ENCODE data around the gene OGFOD3. TPM values are rescaled to one million over a fixed set of nuclear protein-coding genes. Genes with fewer than 3 reads are reported as not detected.

Gene OGFOD3
- polyA plus RNA-seq, 10 donors = 13.1 to 26.1 (median 19.0) TPM

DNA sequence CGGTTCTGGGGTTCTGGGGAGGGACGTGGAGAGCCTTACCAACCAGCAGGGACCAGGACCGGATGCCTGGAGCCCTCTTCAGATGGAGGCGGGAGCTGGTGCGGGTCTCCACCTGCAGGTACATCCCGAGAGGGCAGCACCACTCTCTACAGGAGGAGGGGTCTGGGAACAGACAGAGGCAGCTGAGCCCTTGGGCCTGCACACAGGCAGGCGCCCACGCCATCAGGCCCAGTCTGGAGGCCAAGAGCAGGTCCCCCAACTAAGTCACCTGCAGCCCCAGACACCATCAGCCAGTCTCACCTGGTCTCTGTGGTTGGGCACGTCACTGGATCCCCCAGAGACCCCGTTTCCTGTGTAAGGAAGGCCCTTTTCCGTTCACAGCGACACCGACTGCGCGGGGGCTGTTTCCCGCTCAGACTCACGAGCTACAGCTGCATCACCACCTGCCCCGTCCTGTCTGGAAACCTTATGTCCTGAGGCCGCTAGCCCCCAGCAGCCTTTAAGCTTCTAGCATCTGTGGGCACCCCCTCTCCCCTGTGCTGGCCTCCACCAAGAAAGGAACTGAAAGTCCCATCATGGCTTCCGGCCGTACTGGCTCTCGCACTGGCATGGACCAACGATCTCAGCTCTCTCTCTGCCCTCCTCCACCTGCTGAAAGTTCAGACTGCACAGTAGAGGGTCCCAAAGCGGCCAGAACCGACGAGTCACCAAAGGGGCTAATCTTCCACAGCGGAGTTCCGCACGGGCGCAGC lies 30.9 kb upstream of the OGFOD3 start:
- peak in 1 of 3 donors; percentile 59 for DNase-seq

- DNase-seq = no peak
Observed at GRCh38 chr17:82447876-82448275, 29.5 kb upstream of the OGFOD3 start.

- DNase-seq = no peak
Observed at GRCh38 chr17:82446649-82447048, 28.3 kb upstream of the OGFOD3 start.

DNA sequence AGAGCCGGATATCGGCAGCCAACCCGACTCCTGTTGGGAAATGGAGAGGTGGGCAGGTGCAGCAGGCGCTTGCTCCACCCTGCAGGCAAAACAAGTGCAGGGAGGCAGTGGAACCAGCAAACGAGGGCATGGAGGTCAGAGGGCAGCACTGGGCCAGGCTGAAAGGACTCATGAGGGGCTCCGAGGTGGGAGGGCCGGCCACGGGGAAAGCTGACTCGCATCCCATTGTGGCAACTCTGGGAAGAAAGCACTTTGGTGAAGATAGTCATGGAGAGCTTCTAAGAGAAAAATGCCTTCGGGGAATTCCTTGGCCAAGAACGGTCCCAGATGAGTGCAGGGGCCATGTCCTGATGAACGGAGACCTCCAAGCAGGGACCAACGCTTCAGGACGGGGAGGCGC lies 27.7 kb upstream of the OGFOD3 start:
- no peak for DNase-seq

DNA sequence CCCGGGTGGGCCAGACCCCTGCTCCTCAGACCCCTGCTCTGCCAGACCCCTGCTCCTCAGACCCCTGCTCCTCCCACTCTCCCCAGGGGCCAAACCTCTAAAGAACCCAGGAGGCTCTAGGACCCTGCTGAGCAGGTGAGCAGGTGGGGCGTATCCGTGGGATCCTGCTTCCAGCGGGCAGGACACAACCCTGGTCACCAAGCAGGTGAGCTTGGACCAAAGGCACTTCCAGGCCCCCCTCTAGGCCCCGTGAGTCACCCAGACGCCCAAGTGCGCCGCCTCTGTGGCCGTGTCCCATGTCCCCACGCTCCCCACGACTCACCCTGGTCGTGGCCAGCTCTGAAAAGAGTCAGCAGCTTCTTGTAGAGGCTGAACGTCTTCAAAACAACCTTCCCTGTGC lies 27.2 kb upstream of the OGFOD3 start:
- DNase-seq = no peak

- no peak for DNase-seq
Observed at GRCh38 chr17:82444941-82445521, 26.6 kb upstream of the OGFOD3 start.

- DNase-seq = no peak
Observed at GRCh38 chr17:82444284-82444893, 26.0 kb upstream of the OGFOD3 start.

DNA sequence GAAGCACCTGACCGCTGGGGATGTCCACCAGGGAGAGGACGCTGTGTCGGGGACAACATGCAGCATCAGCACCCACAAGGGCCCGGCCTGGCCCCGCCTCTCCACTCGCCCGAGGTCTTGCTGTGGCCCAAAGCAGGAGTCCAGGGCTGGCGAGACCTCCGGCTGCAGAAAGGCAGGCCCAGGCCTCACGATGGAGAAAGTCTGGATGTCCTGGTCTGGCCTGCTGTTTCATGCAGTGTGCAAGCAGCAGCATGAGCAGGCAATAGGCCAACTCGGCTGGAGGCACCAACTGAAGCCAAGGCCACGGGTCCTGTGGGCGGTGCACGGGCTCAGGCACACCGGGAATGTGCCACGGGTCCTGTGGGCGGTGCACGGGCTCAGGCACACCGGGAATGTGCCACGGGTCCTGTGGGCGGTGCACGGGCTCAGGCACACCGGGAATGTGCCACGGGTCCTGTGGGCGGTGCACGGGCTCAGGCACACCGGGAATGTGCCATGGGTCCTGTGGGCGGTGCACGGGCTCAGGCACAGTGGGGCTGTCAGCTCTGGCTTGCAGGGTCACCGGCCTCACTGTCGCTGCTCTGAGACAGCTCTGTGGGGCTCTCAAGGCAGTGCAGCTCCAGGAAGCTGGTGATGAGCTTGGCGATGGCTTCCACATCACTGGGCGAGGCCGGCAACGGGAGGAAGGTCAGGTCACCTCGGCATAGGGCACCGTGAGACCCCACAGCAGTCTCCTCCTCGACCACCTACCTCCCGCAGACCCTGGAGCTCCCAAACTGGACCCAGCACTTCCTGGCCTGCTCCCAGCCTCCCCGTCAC lies 25.3 kb upstream of the OGFOD3 start:
- DNase-seq = no peak

DNA sequence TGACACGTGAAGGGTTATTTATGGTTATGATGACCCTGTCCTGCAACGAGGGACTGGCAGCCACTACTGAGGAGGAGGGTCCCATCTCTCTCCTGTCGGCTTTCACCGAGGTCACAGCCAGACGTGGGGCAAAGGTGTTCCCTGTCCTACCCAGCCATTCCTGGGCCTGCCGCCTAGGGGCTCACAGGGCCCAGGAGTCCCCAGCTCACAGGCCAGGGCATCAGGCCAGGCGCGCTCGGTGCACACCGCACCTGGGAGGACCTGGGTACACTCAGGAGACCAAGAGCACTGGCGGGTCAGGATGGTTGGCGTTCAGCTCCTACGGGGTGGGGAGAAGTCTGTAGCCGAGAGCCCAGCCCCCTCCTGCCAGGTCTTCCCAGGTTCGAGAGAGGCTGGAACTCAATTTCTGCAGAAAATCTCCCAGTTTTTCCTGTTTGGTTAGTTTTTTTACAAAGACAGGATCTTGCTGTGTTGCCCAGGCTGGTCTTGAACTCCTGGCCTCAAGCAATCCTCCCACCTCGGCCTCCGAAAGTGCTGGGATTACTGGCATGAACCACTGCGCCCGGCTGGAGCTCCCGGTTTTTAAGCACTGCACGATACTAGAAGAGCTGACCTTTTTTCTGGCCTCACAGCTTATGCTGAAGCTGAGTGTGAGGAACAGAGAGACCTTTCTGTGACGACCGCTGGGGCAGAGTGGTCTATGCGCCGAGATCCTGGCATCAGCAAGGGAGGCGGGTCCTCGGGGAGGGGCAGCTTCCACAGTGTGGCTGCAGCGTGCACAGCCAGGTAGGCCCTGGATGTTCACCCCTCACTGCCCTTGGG lies 24.5 kb upstream of the OGFOD3 start:
- DNase-seq = no peak

GRCh38 chr17:82441691-82442487 lies 23.5 kb upstream of the OGFOD3 start:
- DNase-seq = no peak

- DNase-seq = peak in 2 of 3 donors; percentile 42 to 60
Observed at GRCh38 chr17:82440991-82441627, 22.7 kb upstream of the OGFOD3 start.

- no peak for DNase-seq
Observed at GRCh38 chr17:82440469-82440981, 22.1 kb upstream of the OGFOD3 start.

GRCh38 chr17:82439829-82440365 lies 21.5 kb upstream of the OGFOD3 start:
- DNase-seq = no peak

GRCh38 chr17:82439194-82439828 lies 20.9 kb upstream of the OGFOD3 start:
- no peak for DNase-seq

- DNase-seq = no peak
Observed at GRCh38 chr17:82438401-82439193, 20.2 kb upstream of the OGFOD3 start.

DNA sequence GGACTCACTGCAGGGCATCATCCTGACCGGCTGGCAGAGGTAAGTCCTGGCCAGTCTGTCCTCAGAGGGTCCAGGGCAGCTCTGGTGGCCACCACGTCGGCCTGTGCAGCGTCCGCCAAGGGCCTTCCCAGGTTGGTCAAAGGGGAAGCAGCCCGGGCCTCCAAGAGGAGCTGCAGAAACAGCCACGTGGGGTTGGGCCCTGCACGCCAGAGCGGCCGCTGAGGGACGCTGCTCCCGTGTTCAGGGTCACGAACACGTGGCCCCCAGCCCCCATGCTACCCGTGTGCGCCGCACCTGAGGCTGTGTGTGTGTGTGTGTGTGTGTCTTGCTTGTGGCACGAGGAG lies 18.9 kb upstream of the OGFOD3 start:
- DNase-seq = no peak

GRCh38 chr17:82436601-82437324 lies 18.4 kb upstream of the OGFOD3 start:
- no peak for DNase-seq
